Endothelial cell of umbilical vein (primary cell): Measurements from ENCODE around the gene CEP104. TPM values are rescaled to one million over a fixed set of nuclear protein-coding genes. Genes with fewer than 3 reads are reported as not detected.

Source experiments
- BruUV-seq: library from RNA; stranded (reverse); fragments of 400-500 nt; replicated peaks from 2 replicates; lab custom pipeline; 2021; lab: Mats Ljungman, UMichigan
- CTCF ChIA-PET: fragments of 300-600, 350-600 bp; sonication (Branson Sonifier 250); formaldehyde crosslinking; loops from one replicate; lab custom pipeline; 2021; ENCODE audit warnings: antibody characterized with exemption, inconsistent platforms; lab: Charles Lee
- POLR2A ChIA-PET: fragments of 300-600, 350-600 bp; sonication (Branson Sonifier 250); formaldehyde crosslinking; loops from one replicate; lab custom pipeline; 2021; ENCODE audit warnings: antibody characterized with exemption, inconsistent platforms; lab: Charles Lee
- DNase-seq: peaks from one replicate; pipeline ENCODE4 v3.0.0-alpha.2; 2011; ENCODE audit warnings: low read depth, low spot score
- FAIRE-seq: peaks from 2 replicates; lab custom pipeline; 2011; peaks lifted over from hg19 to GRCh38; lab: Jason Lieb, UNC
- H2AFZ ChIP-seq: 2 replicates; pipeline ENCODE4 v1.6.0; 2012; ENCODE audit warnings: low read depth, low read length, control low read depth, inconsistent platforms
- H3K27ac ChIP-seq: 2 replicates; pipeline ENCODE4 v1.5.1; 2011; ENCODE audit warnings: low read depth, mild to moderate bottlenecking, control low read depth, low read length, moderate library complexity; ENCODE audit not compliant: insufficient read depth
- H3K27me3 ChIP-seq, 2 experiments: 2 replicates each; pipeline versions ENCODE4 v1.6.0 to v1.6.1; 2011; ENCODE audit warnings: low read length in 2 of 2, mixed read lengths in 1 of 2; ENCODE audit not compliant: control insufficient read depth in 2 of 2, insufficient read depth in 2 of 2
- H3K36me3 ChIP-seq, 2 experiments: 2 replicates in 1 of 2; 3 replicates in 1 of 2; pipeline ENCODE4 v1.5.1; 2011; ENCODE audit warnings: low read length in 2 of 2, mild to moderate bottlenecking in 1 of 2, moderate library complexity in 1 of 2; ENCODE audit not compliant: control insufficient read depth in 2 of 2, insufficient read depth in 2 of 2; ENCODE audit errors: extremely low read depth in 1 of 2
- H3K4me1 ChIP-seq: 3 replicates; pipeline ENCODE4 v1.5.1; 2011; ENCODE audit warnings: mild to moderate bottlenecking, low read length; ENCODE audit not compliant: control insufficient read depth, insufficient read depth; ENCODE audit errors: extremely low read depth
- H3K4me2 ChIP-seq: 2 replicates; pipeline ENCODE4 v1.6.1; 2011; ENCODE audit warnings: low read length, control low read depth, mixed read lengths; ENCODE audit not compliant: insufficient read depth
- H3K4me3 ChIP-seq, 3 experiments: fragments of 200-600 bp in 1 of 3; sonication (generic), shearing (Covaris generic) in 1 of 3; replicated peaks in 1 of 3; 2 replicates each; pipeline ENCODE4 v1.5.1; 2011 to 2016; ENCODE audit warnings: control low read depth in 3 of 3, low read length in 3 of 3, mild to moderate bottlenecking in 2 of 3, inconsistent platforms in 1 of 3, low read depth in 1 of 3, moderate library complexity in 1 of 3; ENCODE audit not compliant: insufficient read depth in 1 of 3
- H3K79me2 ChIP-seq: 2 replicates; pipeline ENCODE4 v1.6.0; 2012; ENCODE audit warnings: low read length, inconsistent platforms; ENCODE audit not compliant: control insufficient read depth, insufficient read depth
- H3K9ac ChIP-seq: replicated peaks from 2 replicates; pipeline ENCODE3; 2011; ENCODE audit warnings: low read length, control low read depth; ENCODE audit not compliant: insufficient read depth; ENCODE audit errors: extremely low read depth
- H3K9me1 ChIP-seq: replicated peaks from 3 replicates; pipeline ENCODE4 v1.6.0; 2011; ENCODE audit warnings: mild to moderate bottlenecking, low read length; ENCODE audit not compliant: control insufficient read depth, insufficient read depth; ENCODE audit errors: extremely low read depth
- H3K9me3 ChIP-seq: replicated peaks from 2 replicates; pipeline ENCODE4 v1.5.1; 2012; ENCODE audit warnings: low read length, inconsistent platforms; ENCODE audit not compliant: control insufficient read depth, insufficient read depth
- H4K20me1 ChIP-seq: replicated peaks from 2 replicates; pipeline ENCODE3; 2011; ENCODE audit warnings: mild to moderate bottlenecking, low read length; ENCODE audit not compliant: control insufficient read depth, insufficient read depth; ENCODE audit errors: extremely low read depth
- CTCF ChIP-seq, 2 donors: IDR thresholded peaks; 1 replicate in 1 of 2; 2 replicates in 1 of 2; pipeline ENCODE4 v1.5.1; 2011; ENCODE audit warnings: low read length in 2 of 2, mild to moderate bottlenecking in 2 of 2, moderate library complexity in 2 of 2, control low read depth in 1 of 2, inconsistent platforms in 1 of 2, low read depth in 1 of 2; ENCODE audit not compliant: insufficient read depth in 1 of 2; ENCODE audit errors: extremely low read depth in 1 of 2
- EZH2 ChIP-seq: IDR thresholded peaks from 2 replicates; pipeline ENCODE4 v1.6.1; 2012; ENCODE audit warnings: borderline replicate concordance, low read depth, mild to moderate bottlenecking, moderate library complexity, low read length, inconsistent platforms; ENCODE audit not compliant: severe bottlenecking
- FOS ChIP-seq: IDR thresholded peaks from 2 replicates; pipeline ENCODE4 v1.6.1; 2011; ENCODE audit warnings: mild to moderate bottlenecking, low read length, moderate library complexity, borderline replicate concordance; ENCODE audit not compliant: insufficient read depth
- GATA2 ChIP-seq: IDR thresholded peaks from 2 replicates; pipeline ENCODE4 v1.7.0; 2011; ENCODE audit warnings: low read depth, mild to moderate bottlenecking, moderate library complexity, mixed read lengths, low read length; ENCODE audit not compliant: insufficient read length, insufficient read depth
- JUN ChIP-seq: IDR thresholded peaks from 2 replicates; pipeline ENCODE4 v1.6.1; 2011; ENCODE audit warnings: borderline replicate concordance, low read depth; ENCODE audit not compliant: insufficient read length, insufficient read depth
- MAX ChIP-seq: IDR thresholded peaks from 2 replicates; pipeline ENCODE4 v1.6.1; 2011; ENCODE audit not compliant: insufficient read depth, insufficient read length
- MYC ChIP-seq: IDR thresholded peaks from one replicate; pipeline ENCODE4 v1.6.1; 2011; ENCODE audit warnings: mild to moderate bottlenecking, low read depth, low read length
- POLR2A ChIP-seq: IDR thresholded peaks from 2 replicates; pipeline ENCODE4 v1.6.1; 2012; ENCODE audit warnings: low read depth, mild to moderate bottlenecking, control low read depth, low read length
- POLR2AphosphoS5 ChIP-seq: IDR thresholded peaks from 2 replicates; pipeline ENCODE4 v1.6.1; 2012; ENCODE audit warnings: low read depth, mild to moderate bottlenecking, control low read depth, low read length, moderate library complexity; ENCODE audit not compliant: insufficient read depth
- dilution Hi-C: fragments of 300-500 bp; cut with MboI; formaldehyde crosslinking; loops from one replicate; pipeline ENCODE4 v1.15.0; 2019; ENCODE audit warnings: low sequenced_read_pairs; ENCODE audit not compliant: extremely low pct_ligation_motif_present
- intact Hi-C: fragments of 100-400 bp; cut with micrococcal nuclease; formaldehyde crosslinking; loops from one replicate; pipeline ENCODE4 v1.10.0; 2022
- polyA plus RNA-seq, 4 experiments: library from polyadenylated mRNA; depleted of rRNA in 3 of 4; stranded (reverse) in 3 of 4; unstranded in 1 of 4; fragments of >200 nt; gene quantifications; 2 replicates each; pipeline versions ENCODE4 v1.2.1 to v1.2.3, GENCODE V29; 2011 to 2012; ENCODE audit warnings: missing spikeins in 1 of 4
- total RNA-seq: library from RNA; stranded (reverse); gene quantifications from 2 replicates; pipeline ENCODE4 v1.2.3, GENCODE V29; 2021

CEP104 gene
- total and polyA plus RNA-seq, 2 donors (not counting 3 experiments of a cell fraction or from before 2014, with no cell fraction given), result 12.4 to 43.0 TPM

- Histone ChIP-seq H4K20me1 (no peaks in the 10 kb centered on the region), H3K4me1 (no peaks in the 10 kb centered on the region), H3K79me2 (peaks cover 39% of the 10 kb centered on the region), H3K36me3 (peaks cover 0 to 15% of the 10 kb centered on the region in 2 experiments), H3K9ac (no peak overlapping the region), H3K27me3 (no peaks in the 10 kb centered on the region), H3K4me2 (no peak overlapping the region), H3K9me3 (no peaks in the 10 kb centered on the region), H2AFZ (no peak overlapping the region), H3K9me1 (no peaks in the 10 kb centered on the region), H3K4me3 (no peak overlapping the region), H3K27ac (no peak overlapping the region)
- no peak for TF ChIP-seq MYC
- no peak for TF ChIP-seq POLR2AphosphoS5
- no peak for TF ChIP-seq FOS
- CTCF ChIA-PET, result no interaction called here
- FAIRE-seq, result no peak
- intact Hi-C loops (no loop called here), dilution Hi-C loops (no loop called here)
- POLR2A ChIA-PET, result no interaction called here
- no TSS peak for BruUV-seq
- DNase-seq, result no peak
These were observed 67.3 kb downstream of the CEP104 start for GRCh38 chr1:3789421-3790300.

- no TSS peak for BruUV-seq
- Histone ChIP-seq H3K4me1 (no peaks in the 10 kb centered on the region), H3K79me2 (peaks cover 33% of the 10 kb centered on the region), H3K4me2 (no peak overlapping the region), H3K4me3 (no peak overlapping the region), H3K9me1 (no peaks in the 10 kb centered on the region), H3K27ac (no peak overlapping the region), H2AFZ (no peak overlapping the region), H4K20me1 (no peaks in the 10 kb centered on the region), H3K36me3 (peaks cover 0 to 21% of the 10 kb centered on the region in 2 experiments), H3K9ac (no peak overlapping the region), H3K9me3 (no peaks in the 10 kb centered on the region), H3K27me3 (no peaks in the 10 kb centered on the region)
- ChIA-PET CTCF (no interaction called here), POLR2A (no interaction called here)
- TF ChIP-seq CTCF (IDR thresholded peaks at IDR 0.05; ENCODE audit: extremely low read depth in 1 of 2, insufficient read depth in 1 of 2, low read depth in 1 of 2, low read length in 2 of 2), result no peak
- no peak for TF ChIP-seq FOS
- no peak for TF ChIP-seq JUN
- no peak for TF ChIP-seq EZH2
- no peak for TF ChIP-seq MAX
- no peak for TF ChIP-seq MYC
- no peak for TF ChIP-seq POLR2AphosphoS5
- TF ChIP-seq GATA2, result no peak
- no peak for TF ChIP-seq POLR2A
- no peak for DNase-seq
- dilution Hi-C loops, result no loop called here
- intact Hi-C loops, result no loop called here
- FAIRE-seq, result no peak
These were observed 68.1 kb downstream of the CEP104 start for GRCh38 chr1:3788756-3789420.
